ENCODE data around the gene RAB40C.

The RAB40C gene

GRCh38 chr16:676565-676902, 86.7 kb downstream of the RAB40C start:
- no peak for DNase-seq
- Histone ChIP-seq H3F3A (ENCODE audit: insufficient read depth, low read length) (0 out of 2 replicates have a peak, but pooled peaks cover 4% of the 10 kb centered on the region), H3K4me3 (ENCODE audit: low read length) (no peak overlapping the region), H3K9ac (ENCODE audit: low read length) (no peak overlapping the region), H3K27ac (ENCODE audit: low read length) (no peak overlapping the region), H4K20me1 (ENCODE audit: insufficient read depth, low read length) (no peaks in the 10 kb centered on the region), H3K9me2 (replicated peaks; ENCODE audit: insufficient read depth, low read length) (no peaks in the 10 kb centered on the region), H3K79me2 (ENCODE audit: low read length) (peaks cover 10% of the 10 kb centered on the region), H2AFZ (ENCODE audit: low read length) (no peak overlapping the region), H3K4me2 (ENCODE audit: low read depth, low read length) (no peak overlapping the region), H3K36me3 (replicated peaks; ENCODE audit: insufficient read depth, low read length) (no peaks in the 10 kb centered on the region; the same call in 1 of the 2 replicates), H3K27me3 (replicated peaks; ENCODE audit: insufficient read depth, low read length) (no peaks in the 10 kb centered on the region), H3K9me3 (replicated peaks; ENCODE audit: insufficient read depth, low read length) (no peaks in the 10 kb centered on the region), H3K4me1 (ENCODE audit: low read length) (peaks cover 6% of the 10 kb centered on the region; the same call in 1 of the 2 replicates)
- TF ChIP-seq EZH2 (optimal IDR thresholded peaks at IDR 0.05; ENCODE audit: low read depth, low read length) (no peak), EZH2phosphoT487 (IDR thresholded peaks at IDR 0.05; ENCODE audit: low read length) (no peak), CTCF (IDR thresholded peaks at IDR 0.05; ENCODE audit: low read length) (no peak)

GRCh38 chr16:676913-677312, 87.0 kb downstream of the RAB40C start:
- Histone ChIP-seq H3K36me3 (replicated peaks; ENCODE audit: insufficient read depth, low read length) (no peaks in the 10 kb centered on the region; the same call in 1 of the 2 replicates), H3K4me1 (ENCODE audit: low read length) (peaks cover 8% of the 10 kb centered on the region; the same call in 1 of the 2 replicates), H3K9me2 (replicated peaks; ENCODE audit: insufficient read depth, low read length) (no peaks in the 10 kb centered on the region), H3K9ac (ENCODE audit: low read length) (no peak overlapping the region), H4K20me1 (ENCODE audit: insufficient read depth, low read length) (no peaks in the 10 kb centered on the region), H3K9me3 (replicated peaks; ENCODE audit: insufficient read depth, low read length) (no peaks in the 10 kb centered on the region), H3F3A (ENCODE audit: insufficient read depth, low read length) (0 out of 2 replicates have a peak, but pooled peaks cover 4% of the 10 kb centered on the region), H3K4me3 (ENCODE audit: low read length) (no peak overlapping the region), H3K27ac (ENCODE audit: low read length) (no peak overlapping the region), H3K79me2 (ENCODE audit: low read length) (peaks cover 13% of the 10 kb centered on the region), H2AFZ (ENCODE audit: low read length) (no peak overlapping the region), H3K27me3 (replicated peaks; ENCODE audit: insufficient read depth, low read length) (no peaks in the 10 kb centered on the region), H3K4me2 (ENCODE audit: low read depth, low read length) (no peak overlapping the region)
- no peak for TF ChIP-seq CTCF (IDR thresholded peaks at IDR 0.05; ENCODE audit: low read length)
- no peak for TF ChIP-seq EZH2phosphoT487 (IDR thresholded peaks at IDR 0.05; ENCODE audit: low read length)
- no peak for TF ChIP-seq EZH2 (optimal IDR thresholded peaks at IDR 0.05; ENCODE audit: low read depth, low read length)
- DNase-seq = no peak

- Histone ChIP-seq H2AFZ (ENCODE audit: low read length) (no peak overlapping the region), H3K27ac (ENCODE audit: low read length) (no peak overlapping the region), H3K4me1 (ENCODE audit: low read length) (peaks cover 8% of the 10 kb centered on the region; the same call in 1 of the 2 replicates), H3K9ac (ENCODE audit: low read length) (no peak overlapping the region), H3K9me3 (replicated peaks; ENCODE audit: insufficient read depth, low read length) (no peaks in the 10 kb centered on the region), H4K20me1 (ENCODE audit: insufficient read depth, low read length) (no peaks in the 10 kb centered on the region), H3K27me3 (replicated peaks; ENCODE audit: insufficient read depth, low read length) (no peaks in the 10 kb centered on the region), H3K79me2 (ENCODE audit: low read length) (peaks cover 20% of the 10 kb centered on the region), H3K36me3 (replicated peaks; ENCODE audit: insufficient read depth, low read length) (no peaks in the 10 kb centered on the region), H3K4me2 (ENCODE audit: low read depth, low read length) (no peak overlapping the region), H3K9me2 (replicated peaks; ENCODE audit: insufficient read depth, low read length) (no peaks in the 10 kb centered on the region), H3K4me3 (ENCODE audit: low read length) (no peak overlapping the region), H3F3A (ENCODE audit: insufficient read depth, low read length) (0 out of 2 replicates have a peak, but pooled peaks cover 4% of the 10 kb centered on the region)
- no peak for DNase-seq
- TF ChIP-seq EZH2phosphoT487 (IDR thresholded peaks at IDR 0.05; ENCODE audit: low read length) = no peak
- TF ChIP-seq CTCF (IDR thresholded peaks at IDR 0.05; ENCODE audit: low read length) = no peak
- no peak for TF ChIP-seq EZH2 (optimal IDR thresholded peaks at IDR 0.05; ENCODE audit: low read depth, low read length)
These were observed 87.7 kb downstream of the RAB40C start for GRCh38 chr16:677316-678190.

Data from MM.1S (cell line).